Hypothalamus (tissue), 51 donors: Measurements from ENCODE around the gene TMEM130.
"Not testable (repeated sequence)": the region's sequence is repeated elsewhere in the genome, so short reads cannot be mapped to it uniquely, and the experiment has no call there.

Experiments
- DNase-seq, 51 donors: peaks; one replicate each; lab custom pipeline; 2025; lab: John Stamatoyannopoulos, UW

TMEM130 gene

DNA sequence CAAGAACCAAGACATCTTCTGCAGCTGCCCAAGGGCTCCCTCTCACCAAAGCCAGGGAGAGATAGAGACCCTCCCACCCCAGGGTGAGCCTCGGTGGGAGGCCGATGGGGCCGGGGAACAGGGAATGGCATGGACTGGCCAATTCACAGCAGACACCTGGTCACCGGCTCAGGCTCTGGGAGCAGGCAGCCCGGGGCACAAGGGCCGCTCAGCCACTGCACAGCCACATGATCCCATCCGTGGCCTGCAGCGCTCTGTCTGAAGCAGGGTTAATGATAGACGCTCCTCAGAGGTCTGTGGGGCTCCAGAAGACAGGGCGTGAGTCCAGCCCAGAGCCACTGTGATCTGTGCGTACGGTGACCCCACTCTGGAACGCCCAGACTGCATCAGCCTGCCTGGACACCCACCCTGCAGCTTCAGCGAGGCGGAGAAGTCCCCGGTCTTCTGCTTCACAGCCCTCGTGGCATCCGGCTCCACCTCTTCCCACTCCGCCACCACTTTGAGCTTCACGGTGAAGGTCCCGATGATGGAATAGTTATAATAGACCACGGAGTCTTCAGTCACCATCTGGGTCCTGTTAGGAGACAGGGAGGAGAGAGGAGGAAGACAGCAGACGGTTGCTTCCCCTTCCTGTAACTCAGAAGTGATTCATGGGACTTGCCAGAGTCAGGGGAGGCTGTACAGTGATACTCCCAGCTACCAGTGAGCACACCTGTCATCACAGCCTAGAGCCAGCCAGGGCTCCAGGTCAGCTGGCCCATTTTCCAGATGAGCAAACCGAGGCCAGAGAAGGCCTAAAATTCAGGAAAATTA, 14.0 kb downstream of the TMEM130 start:
- DNase-seq, result peak in 1 of 51 donors; percentile 22

- DNase-seq, result no peak
Measured at GRCh38 chr7:98852826-98853225, 17.0 kb downstream of the TMEM130 start.

DNA sequence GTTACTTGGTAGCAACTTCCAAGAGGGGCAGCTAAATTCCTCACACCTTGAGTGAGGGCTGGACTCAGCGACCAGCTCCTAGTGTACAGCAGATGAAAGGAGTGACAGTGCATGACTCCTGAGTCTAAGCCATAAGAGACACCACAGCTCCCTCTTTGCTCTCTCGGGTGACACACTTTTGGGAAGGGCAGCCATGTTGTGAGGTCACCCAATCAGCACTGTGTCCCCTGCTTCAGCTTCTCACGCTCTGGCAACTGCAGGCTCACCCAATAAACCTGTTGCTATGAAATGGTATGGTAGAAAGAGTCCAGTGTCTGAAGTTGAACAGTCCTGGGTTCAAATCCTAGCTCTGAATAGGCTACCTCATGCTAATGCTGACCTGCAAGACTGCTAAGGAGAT, 20.9 kb downstream of the TMEM130 start:
- no peak for DNase-seq

DNA sequence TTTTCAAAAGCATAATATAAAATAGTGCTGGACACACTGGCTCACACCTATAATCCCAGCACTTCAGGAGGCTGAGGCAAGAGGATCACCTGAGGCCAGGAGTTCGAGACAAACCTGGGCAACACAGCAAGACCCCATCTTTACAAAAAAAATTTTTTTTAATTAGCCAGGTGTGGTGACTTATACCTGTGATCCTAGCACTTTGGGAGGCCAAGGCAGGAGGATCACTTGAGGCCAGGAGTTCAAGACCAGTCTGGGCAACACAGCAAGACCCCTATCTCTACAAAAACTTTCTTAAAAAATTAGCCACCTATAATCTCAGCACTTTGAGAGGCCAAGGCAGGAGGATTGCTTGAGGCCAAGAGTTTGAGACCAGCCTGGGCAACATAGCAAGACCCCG, 27.3 kb downstream of the TMEM130 start:
- DNase-seq, result not testable (repeated sequence)

DNA sequence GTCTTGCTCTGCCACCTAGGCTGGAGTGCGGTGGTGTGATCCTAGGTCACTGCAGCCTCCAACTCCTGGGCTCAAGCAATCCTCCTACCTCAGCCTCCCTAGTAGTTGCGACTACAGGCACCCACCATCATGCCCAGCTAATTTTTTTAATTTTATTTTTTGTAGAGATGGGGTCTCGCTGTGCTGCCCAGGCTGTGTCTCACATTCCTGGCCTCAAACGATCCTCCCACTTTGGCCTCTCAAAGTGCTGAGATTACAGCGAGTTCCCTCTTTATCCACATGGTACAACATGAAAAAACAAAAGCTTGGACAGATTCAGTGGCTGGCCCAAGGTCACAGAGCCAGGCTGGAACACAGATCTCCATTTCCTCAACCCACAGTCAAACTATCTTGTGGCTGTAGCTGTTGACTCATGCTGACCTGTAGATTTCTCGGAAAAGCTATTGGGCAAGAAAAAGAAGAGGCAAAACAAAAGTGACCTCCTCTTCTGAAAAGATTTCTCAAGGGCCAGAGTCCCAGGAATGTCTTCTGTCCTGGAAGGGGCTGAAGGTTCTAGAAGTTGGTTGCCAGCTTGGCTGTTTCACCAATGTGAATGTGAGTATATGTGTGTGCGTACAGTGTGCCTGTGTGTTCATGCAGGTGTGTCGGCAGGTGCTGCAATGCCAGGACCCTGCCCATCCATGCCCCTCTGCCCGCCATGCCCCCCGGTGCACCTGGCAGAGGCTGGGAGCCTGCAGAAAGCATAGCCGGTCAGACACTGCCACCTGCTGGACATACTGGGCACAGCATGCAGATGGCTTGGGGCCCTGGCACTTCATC, 28.4 kb downstream of the TMEM130 start:
- DNase-seq, result peak in 47 of 51 donors; percentile 5 to 76 (median 39)

DNA sequence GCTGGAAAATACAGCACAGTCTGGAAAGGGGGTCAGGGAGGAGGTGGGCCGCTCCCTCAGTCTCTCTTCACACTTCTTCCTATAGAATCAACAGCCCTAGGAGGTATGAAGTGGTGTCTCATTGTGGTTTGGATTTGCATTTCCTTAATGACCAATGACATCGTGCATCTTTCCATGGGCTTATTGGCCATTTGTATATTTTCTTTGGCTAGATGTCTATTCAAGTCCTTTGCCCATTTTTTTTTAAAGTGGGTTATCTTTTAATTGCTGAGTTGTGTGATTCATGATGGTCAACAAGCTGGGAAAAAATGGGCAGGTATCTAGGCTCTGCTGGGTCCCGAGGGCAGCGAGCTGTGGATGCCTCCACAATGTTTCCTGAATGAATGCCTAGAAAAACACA, 29.1 kb downstream of the TMEM130 start:
- DNase-seq, result no peak

DNA sequence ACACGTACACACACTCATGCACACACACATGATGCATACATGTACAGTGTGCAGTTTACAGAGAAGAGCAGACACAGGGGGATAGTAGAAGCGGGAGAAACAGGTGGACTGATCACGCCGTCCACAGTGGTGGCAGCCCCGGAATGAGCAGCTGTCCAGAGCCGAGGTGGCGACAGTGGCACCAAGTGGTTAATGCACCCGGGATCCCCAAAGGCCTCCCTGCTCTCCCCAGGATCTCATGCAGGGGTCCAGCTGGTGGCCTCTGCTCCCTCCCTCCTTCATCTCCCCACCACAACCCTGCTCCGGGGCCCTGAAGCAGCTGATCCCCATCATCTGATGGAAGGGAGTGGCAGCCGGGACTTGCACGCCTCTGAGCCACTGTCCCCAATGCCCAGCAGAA, 29.7 kb downstream of the TMEM130 start:
- no peak for DNase-seq

DNA sequence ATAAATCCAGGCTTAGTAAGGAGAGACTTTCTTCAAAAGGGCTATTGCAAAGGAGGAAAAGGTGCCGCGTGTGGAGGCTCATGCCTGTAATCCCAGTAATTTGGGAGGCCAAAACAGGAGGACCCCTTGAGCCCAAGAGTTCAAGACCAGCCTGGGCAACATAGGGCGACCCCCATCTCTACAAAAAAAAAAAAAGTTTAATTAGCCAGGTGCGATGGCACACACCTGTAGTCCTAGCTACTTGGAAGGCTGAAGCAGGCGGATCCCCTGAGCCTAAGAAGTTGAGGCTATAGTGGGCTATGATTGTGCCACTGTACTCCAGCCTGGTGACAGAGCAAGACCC, 32.2 kb downstream of the TMEM130 start:
- no peak for DNase-seq

DNA sequence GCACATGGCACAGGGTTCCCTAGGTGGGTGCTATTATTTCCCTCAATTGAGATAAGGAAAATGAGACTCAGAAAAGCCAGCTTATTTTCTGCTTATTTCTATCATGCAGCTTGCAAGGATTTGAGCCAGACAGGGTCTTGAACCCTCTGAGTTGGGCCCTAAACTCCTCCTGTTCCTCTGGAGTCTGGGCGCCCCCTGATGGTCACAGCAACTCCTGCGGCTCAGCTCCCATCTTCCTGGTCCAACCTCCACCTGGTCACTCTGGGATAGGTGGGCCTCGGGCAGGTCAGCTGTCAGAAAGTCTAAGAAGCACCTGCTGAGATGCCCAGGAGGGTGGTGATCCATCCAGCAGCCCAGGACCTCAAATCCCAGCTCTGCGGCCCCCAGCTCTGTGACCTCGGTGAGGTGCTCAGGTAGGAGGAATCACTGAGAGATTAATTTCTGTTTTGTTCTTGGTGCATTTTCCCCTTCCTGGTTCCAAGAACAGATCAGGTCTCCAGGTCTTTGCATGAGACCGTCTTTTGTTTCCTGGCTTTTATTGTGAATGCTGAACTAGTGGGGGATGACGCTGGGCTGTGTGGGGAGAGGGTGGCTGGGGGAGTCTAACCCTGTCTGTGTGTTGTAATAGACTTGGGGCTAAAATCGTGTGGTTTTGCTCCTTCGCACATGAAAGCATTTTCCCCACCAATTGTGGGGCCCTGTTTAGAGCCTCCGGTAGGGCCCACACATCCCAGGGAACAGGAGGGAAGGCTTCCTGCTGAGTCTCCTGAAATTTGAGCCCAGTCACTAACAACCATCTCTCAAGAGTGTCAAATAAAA, 32.8 kb downstream of the TMEM130 start:
- peak in 10 of 51 donors; percentile 2 to 22 (median 5) for DNase-seq

DNA sequence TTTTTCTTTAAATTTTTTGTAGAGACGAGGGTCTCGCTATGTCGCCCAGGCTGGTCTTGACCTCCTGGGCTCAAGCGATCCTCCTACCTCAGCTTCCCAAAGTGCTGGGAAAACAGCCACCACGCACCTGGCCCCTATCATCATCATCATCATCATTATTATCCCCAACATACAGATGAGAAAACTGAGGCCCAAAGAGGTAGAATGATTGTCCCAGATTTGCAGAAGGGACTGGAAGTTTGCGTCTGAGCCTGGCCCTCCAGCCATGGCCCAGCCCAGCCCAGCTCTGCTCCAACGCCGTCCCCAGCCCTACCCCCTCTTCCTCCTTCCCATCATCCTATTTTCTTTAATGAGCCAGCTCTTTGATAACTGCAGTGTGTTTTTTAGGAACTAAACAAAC, 34.9 kb downstream of the TMEM130 start:
- no peak for DNase-seq

DNA sequence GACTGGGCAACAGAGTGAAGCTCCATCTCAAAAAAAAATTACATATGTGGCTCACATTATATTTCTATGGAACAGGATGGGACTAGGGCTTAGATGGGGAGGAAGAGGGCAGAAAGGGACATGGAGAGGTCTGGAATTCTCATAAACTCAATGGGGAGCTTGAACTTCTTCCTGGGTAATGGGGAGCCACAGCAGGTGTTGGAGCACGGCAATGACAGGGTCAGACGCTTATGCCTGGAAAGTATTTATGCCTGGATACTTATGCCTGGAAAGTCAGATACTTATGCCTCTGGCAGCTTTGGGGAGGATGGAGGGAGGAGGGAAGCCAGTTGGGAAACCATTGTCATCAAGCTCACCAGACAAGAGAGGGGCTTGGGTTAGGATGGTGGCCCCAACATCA, 36.8 kb downstream of the TMEM130 start:
- DNase-seq, result no peak

DNA sequence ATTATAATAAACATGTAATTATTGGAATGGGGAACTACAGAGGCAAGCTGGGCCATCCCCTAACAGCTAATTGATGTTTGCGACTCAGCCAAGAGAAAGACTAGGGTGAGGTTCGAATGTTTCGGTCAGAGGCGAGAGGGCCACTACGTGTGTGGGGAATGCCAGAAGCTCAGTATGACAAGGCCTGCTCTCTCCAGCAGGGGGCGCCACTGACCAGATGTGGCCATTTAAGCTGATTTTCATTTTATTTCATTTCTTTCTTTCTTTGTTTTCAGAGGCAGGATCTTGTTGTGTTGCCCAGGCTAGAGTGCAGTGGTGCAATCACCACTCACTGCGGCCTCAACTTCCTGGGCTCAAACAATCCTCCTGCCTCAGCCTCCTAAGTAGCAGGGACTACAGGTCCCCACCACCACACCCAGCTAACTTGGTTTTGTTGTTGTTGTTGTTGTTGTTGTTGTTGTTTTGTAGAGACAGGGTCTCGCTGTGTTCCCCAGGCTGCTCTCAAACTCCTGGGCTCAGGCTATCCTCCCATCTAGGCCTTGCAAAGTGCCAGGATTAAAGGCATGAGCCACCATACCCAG, 38.1 kb downstream of the TMEM130 start:
- no peak for DNase-seq

- DNase-seq, result no peak
Measured at GRCh38 chr7:98830972-98831548, 38.8 kb downstream of the TMEM130 start.

DNA sequence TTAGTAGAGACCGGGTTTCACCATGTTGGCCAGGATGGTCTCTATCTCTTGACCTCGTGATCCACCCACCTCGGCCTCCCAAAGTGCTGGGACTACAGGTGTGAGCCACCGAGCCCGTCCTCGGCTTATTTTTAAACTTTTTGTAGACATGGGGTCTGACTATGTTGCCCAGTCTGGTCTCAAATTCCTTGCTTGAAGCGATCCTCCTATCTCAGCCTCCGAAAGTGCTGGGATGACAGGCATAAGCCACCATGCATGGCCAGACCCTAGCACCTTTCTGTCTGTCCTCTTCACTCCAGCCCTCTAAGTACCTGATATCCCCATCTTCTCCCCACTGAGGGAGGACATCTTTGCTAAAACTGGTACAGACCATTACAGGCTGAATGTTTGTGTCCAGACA, 41.4 kb downstream of the TMEM130 start:
- no peak for DNase-seq

DNA sequence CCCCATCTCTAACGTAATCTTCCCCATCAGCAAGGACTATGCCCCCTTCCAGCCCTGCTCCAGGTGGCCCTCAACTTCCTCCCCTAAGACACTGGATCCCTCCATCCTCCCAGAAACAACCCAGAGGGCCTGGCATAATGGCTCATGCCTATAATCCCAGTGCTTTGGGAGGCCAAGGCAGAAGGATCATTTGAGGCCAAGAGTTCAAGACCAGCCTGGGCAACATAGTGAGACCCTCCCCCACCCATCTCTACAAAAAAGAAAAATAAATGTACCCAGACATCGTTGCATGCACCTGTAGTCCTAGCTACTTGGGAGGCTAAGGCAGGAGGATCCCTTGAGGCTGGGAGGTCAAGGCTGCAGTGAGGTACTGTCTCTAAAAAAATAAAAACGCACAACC, 42.6 kb downstream of the TMEM130 start:
- no peak for DNase-seq

- peak in 38 of 51 donors; percentile 8 to 75 (median 43) for DNase-seq
Measured at GRCh38 chr7:98826811-98827231, 43.0 kb downstream of the TMEM130 start.

DNA sequence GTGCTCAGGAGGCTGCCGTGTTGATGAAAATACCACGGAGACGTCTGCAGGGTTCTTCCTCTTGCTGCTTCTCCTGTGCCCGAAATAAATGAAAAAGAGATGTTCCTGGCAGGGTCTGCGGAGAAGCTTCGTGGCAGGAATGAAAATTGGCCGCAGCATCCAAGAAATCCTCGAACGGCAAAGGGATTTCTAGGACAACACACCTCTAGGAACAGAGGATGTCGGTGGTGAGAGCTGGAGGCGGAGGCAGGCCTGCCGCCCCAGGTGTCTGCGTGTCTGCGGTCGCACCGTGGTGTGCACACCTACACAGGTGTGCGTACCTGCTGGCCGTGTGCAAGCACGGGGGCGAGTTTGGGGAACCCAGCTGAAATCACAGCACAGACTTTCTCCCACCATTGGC, 43.4 kb downstream of the TMEM130 start:
- DNase-seq, result peak in 6 of 51 donors; percentile 19 to 52 (median 35)

DNA sequence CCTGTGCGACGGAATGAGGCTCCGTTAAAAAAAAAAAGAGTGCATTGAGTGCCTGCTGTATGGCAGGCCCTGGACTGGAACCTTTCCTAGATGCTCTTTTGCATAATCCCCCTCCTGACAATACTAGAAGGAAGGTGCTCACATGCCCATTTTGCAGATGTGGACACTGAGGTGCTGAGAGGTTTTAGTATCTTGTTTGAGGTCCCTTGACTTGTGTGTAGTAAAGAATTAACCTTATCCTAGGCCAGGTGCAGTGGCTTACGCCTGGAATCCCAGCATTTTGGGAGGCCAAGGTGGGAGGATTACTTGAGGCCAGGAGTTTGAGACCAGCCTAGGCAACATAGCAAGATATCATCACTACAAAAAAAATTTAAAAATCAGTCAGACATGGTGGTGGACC, 46.6 kb downstream of the TMEM130 start:
- DNase-seq, result no peak

DNA sequence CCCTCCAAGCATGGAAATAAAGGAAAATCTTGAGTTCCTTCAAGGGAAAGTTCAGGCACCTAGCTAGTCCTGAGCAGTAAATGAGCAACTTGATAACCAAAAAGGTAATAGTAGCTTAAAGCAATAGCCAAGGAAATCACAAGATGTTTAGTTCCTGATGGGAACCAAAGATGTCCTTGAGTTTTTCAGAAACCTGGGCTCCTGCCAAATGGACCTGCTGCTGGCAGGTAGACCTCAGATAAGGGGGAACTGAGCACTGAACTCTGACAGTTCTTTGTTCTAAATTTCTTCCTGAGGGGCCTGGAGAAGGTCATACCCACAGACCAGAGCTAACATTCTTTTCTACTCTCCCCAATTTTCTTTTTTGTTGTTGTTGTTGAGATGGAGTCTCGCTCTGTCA, 48.5 kb downstream of the TMEM130 start:
- DNase-seq, result no peak

DNA sequence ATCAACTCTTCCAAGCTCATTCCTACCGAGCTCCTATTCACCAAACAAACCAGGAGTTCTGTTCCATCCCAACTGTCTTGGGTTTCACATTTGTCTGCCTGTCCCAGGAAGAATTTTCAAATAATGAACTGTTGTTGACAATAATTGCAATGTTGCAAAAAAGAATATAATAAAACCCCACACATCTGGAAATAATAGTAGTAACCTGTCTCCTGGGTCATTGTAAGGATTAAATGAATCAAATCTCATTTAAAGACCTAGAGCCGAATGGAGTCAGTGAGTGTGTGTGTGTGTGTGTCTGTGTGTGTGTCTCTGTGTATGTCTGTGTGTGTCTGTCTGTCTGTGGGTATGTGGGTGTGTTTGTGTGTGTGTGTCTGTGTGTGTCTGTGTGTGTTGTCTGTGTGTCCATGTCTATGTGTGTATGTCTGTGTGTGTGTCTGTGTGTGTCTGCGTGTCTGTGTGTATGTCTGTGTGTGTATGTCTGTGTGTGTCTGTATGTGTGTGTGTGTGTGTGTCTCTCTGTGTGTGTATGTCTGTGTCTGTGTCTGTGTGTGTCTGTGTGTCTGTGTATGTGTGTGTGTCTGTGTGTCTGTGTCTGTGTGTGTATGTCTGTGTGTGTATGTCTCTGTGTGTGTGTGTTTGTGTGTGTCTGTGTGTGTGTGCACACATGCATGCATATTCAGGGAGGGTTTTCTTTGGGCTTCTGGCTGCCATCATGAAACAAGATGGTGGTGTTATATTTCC, 52.7 kb downstream of the TMEM130 start:
- no peak for DNase-seq
